ENCODE data around the gene PCCA.

GRCh38 chr13:100280681-100281080 lies 191.8 kb downstream of the PCCA start:
- no peak for TF ChIP-seq ZNF138 (CRISPR knock-in tag; conservative IDR thresholded peaks at IDR 0.05)
- no peak for TF ChIP-seq NFYB (CRISPR knock-in tag; conservative IDR thresholded peaks at IDR 0.05; ENCODE audit: low read depth)
- no peak for TF ChIP-seq KAT7 (CRISPR knock-in tag; IDR thresholded peaks at IDR 0.05; ENCODE audit: borderline replicate concordance)
- no peak for TF ChIP-seq CTCF (IDR thresholded peaks at IDR 0.05)
- no peak for TF ChIP-seq JUN (CRISPR knock-in tag; IDR thresholded peaks at IDR 0.05)
- TF ChIP-seq E2F5 (CRISPR knock-in tag; IDR thresholded peaks at IDR 0.05): no peak
